GM13977 (cell line): Measurements from ENCODE around the gene FHL2.
"Not testable (repeated sequence)": the region's sequence is repeated elsewhere in the genome, so short reads cannot be mapped to it uniquely, and the experiment has no call there.

Experiments used
- DNase-seq: peaks from one replicate; pipeline ENCODE4 v3.0.0; 2012; ENCODE audit warnings: low spot score
- in situ Hi-C: fragments of 300-500 bp; cut with MboI; formaldehyde crosslinking; loops from one replicate; pipeline ENCODE4 v1.12.0; 2022; ENCODE audit warnings: low sequenced_read_pairs, low pct_unique_long_range_greater_than_20kb, mixed read lengths, inconsistent platforms; ENCODE audit not compliant: unreplicated experiment
- TF ChIP-seq, protein P1 (sequence below): IDR thresholded peaks from 2 replicates; pipeline ENCODE4 v1.5.1; 2012; ENCODE audit warnings: mild to moderate bottlenecking, control low read depth; ENCODE audit not compliant: insufficient read depth; ENCODE audit errors: extremely low read depth, missing control alignments

The FHL2 gene

DNA sequence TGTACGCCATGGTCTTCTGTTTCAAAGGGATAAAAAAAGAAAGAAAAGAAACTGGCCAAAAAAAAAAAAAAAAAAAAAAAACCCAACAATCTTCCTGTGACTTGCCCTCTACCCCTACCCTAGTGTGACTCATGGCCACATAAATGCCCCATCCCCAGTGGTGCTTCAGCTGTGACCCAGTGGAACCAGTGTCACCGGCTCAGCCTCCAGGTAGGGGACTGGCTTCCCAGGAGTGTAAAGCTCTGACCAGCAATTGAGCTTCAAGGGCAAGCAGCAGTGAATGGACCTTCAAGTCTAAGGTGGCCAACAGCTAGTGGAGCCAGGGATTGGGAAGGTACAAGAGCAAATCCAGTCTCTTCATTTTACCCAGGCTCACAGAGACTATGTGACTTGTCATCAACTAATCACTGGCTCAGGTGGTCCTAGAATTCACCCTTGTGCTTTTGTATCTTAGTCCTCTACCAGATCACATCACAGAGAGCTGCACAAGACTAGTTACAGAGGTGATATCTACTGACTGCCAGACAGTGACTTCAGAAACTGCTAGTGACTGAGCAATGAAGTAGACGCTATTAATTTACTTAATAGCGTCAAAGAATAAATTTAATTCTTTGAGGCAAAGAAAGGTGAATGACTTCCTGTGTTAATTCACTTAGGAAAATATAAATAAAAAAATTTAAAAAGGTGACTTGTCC, 68.0 kb downstream of the FHL2 start:
- DNase-seq, result no peak
- TF ChIP-seq, protein P1, sequence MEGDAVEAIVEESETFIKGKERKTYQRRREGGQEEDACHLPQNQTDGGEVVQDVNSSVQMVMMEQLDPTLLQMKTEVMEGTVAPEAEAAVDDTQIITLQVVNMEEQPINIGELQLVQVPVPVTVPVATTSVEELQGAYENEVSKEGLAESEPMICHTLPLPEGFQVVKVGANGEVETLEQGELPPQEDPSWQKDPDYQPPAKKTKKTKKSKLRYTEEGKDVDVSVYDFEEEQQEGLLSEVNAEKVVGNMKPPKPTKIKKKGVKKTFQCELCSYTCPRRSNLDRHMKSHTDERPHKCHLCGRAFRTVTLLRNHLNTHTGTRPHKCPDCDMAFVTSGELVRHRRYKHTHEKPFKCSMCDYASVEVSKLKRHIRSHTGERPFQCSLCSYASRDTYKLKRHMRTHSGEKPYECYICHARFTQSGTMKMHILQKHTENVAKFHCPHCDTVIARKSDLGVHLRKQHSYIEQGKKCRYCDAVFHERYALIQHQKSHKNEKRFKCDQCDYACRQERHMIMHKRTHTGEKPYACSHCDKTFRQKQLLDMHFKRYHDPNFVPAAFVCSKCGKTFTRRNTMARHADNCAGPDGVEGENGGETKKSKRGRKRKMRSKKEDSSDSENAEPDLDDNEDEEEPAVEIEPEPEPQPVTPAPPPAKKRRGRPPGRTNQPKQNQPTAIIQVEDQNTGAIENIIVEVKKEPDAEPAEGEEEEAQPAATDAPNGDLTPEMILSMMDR, result no peak
- in situ Hi-C loops, result no loop called here

DNA sequence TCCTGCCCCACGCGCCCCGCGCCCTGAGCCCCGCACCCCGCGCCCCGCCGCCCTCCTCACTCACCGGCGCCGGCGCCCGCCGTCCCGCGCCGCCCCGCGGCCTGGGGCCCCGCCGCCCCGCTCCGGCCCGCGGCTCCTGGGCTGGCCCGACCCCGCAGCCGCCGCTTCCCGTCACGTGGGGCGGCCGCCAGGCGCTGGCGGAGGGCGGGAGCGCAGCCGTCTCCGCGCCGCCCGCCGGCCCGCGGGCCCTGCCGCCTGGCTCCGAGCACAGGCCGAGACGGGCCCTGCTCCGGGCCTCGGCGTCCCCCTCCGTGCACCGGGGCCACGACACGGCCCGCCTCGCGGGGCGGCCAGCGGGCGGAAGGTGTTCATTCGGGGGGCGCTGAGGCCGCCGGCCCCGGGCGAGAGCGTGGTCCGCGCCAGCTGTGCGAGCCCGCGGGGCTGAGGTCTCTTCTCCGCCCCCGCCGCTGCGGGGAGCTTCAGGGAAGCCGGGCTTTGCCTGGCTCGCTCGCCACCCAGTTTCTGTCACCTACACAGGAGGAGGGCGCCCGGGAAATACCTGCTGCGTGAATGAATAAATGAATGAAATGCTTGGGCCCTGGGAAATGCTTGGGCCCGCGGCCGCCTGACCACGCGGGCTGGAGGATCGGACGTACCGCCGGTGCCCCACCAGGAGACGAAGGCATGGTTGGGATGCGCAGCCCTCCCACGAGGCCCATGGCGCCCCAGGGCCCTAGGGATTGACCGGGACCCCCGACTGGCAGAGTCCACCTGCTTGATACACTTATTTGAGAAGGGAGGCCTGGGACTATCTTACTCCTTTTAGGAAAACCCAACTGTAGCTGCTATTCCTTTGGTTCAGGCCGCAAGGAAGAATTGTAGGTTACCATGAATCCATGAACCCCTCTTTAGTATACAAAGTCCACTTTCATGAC, 69.0 kb downstream of the FHL2 start, which contains the start of gene TGFBRAP1:
TSS of gene TGFBRAP1 (minus strand) at position 175 of the 935 bp plus-strand sequence. CDS start 21,434 bp downstream, outside the sequence.
- TF ChIP-seq, protein P1, result no peak
- DNase-seq, result peak; percentile 84
- in situ Hi-C loops, result no loop called here

DNA sequence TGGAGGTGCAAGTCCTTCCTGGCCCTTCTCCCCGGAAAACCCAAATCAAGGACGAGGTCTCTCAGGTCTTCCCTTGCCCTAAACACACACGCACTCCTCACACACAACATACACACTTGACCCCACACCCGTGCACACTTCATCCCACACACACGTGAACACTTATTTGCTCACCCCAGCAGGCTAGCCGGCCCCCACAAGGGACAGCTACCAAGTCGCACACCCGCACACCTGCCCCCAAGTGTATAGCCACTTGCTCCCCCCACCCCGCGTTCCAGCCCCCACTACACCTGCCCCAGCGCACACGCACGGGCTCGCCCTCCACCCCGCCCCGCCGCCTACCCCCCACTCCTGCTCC, 69.7 kb downstream of the FHL2 start:
- TF ChIP-seq, protein P1, result no peak
- DNase-seq, result no peak
- in situ Hi-C loops, result no loop called here

DNA sequence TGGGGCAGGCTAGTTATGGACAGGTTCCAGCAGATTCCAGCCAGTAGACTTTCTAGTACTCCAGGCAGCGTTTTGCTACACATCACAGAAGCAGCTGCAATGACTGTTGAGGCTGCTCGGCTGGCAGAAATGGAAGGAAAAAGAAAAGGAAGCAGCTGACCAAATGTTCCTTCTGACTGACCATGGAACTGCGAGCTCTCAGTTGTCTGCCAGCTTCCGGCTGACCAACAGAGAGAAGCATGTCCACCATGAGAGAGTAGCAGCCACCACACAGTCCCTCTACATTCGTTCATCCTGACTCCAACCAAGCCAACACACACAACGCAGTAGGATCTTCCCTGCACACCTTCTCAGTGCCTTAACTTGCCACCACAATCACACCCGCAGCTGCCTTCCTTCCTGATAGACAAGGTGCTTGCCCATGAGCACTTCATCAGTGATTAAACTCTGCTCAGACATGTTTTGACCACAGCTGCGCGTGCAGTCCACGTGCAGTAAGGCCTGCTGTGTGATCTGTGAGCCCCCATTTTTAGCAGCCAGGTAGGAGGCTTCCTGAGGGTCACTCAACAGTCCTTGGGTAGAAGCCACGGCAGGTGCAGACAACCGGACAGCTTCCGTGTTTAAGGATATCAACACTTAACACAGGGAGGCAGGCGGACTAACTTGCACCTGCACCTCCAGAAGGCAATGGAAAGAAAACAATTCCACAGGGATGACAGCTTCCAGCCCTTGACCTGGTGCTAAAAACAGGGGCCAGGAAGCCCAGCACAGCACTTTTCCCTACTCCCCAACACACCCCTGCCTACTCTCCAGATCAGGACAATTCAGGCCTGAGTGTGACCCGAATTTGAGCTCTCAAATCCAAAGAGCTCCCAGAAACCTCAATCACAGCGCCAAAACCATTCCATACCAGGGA, 70.3 kb downstream of the FHL2 start:
- in situ Hi-C loops, result no loop called here
- DNase-seq, result no peak
- TF ChIP-seq, protein P1, result no peak

DNA sequence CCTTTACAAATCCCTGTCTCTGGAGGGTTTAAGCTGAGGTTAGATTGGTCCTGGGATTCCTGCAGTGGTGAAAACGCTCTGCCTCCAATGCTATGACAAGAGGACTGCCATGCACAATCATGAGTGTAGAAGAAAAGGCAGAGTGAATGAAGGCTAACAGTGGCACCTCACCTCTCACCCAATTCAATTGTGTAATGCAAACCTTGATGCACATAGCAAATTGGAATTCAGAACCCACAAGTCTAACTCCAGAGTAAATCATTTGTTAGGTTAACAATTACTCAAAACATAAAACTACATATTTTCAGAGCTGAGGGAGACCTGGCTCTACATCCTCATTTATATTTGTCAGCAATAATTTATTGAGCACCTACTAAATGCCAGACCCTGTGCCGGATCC, 71.2 kb downstream of the FHL2 start:
- in situ Hi-C loops, result no loop called here
- DNase-seq, result no peak
- TF ChIP-seq, protein P1, result no peak

DNA sequence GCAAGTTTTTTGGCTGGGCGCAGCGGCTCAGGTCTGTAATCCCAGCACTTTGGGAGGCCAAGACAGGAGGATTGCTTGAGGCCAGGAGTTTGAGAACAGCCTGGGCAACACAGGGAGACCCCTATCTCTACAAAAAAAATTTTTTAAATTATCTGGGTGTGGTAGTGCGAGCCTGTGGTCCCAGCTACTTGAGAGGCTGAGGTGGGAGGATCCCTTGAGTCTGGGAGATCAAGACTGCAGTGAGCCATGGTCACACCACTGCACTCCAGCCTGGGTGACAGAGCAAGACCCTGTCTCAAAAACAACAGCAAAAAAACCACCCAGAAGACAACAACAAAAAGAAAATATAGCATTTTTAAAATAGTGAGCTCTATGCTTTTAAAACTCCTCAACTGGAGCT, 71.6 kb downstream of the FHL2 start:
- DNase-seq, in situ Hi-C loops: not testable (repeated sequence)
